Measurements from ENCODE around the gene CTNNB1. TPM values are rescaled to one million over a fixed set of nuclear protein-coding genes. Genes with fewer than 3 reads are reported as not detected.

CTNNB1 gene
- total and polyA plus RNA-seq, 2 experiments from 2014 or later = 89.4 to 566 TPM

- no peak for TF ChIP-seq ETS1 (IDR thresholded peaks at IDR 0.05)
- no peak for TF ChIP-seq POLR2AphosphoS5 (IDR thresholded peaks at IDR 0.05; ENCODE audit: low read depth)
- no peak for TF ChIP-seq ZNF114 (CRISPR knock-in tag; IDR thresholded peaks at IDR 0.05)
- no peak for TF ChIP-seq CREB1 (CRISPR knock-in tag; IDR thresholded peaks at IDR 0.05; ENCODE audit: low read depth)
- no peak for TF ChIP-seq NANOG (IDR thresholded peaks at IDR 0.05; ENCODE audit: borderline replicate concordance)
- no peak for TF ChIP-seq EZH2phosphoT487 (IDR thresholded peaks at IDR 0.05; ENCODE audit: unreplicated experiment)
- TF ChIP-seq STAT1 (IDR thresholded peaks at IDR 0.05; ENCODE audit: unreplicated experiment) = no peak
- TF ChIP-seq, protein P1, sequence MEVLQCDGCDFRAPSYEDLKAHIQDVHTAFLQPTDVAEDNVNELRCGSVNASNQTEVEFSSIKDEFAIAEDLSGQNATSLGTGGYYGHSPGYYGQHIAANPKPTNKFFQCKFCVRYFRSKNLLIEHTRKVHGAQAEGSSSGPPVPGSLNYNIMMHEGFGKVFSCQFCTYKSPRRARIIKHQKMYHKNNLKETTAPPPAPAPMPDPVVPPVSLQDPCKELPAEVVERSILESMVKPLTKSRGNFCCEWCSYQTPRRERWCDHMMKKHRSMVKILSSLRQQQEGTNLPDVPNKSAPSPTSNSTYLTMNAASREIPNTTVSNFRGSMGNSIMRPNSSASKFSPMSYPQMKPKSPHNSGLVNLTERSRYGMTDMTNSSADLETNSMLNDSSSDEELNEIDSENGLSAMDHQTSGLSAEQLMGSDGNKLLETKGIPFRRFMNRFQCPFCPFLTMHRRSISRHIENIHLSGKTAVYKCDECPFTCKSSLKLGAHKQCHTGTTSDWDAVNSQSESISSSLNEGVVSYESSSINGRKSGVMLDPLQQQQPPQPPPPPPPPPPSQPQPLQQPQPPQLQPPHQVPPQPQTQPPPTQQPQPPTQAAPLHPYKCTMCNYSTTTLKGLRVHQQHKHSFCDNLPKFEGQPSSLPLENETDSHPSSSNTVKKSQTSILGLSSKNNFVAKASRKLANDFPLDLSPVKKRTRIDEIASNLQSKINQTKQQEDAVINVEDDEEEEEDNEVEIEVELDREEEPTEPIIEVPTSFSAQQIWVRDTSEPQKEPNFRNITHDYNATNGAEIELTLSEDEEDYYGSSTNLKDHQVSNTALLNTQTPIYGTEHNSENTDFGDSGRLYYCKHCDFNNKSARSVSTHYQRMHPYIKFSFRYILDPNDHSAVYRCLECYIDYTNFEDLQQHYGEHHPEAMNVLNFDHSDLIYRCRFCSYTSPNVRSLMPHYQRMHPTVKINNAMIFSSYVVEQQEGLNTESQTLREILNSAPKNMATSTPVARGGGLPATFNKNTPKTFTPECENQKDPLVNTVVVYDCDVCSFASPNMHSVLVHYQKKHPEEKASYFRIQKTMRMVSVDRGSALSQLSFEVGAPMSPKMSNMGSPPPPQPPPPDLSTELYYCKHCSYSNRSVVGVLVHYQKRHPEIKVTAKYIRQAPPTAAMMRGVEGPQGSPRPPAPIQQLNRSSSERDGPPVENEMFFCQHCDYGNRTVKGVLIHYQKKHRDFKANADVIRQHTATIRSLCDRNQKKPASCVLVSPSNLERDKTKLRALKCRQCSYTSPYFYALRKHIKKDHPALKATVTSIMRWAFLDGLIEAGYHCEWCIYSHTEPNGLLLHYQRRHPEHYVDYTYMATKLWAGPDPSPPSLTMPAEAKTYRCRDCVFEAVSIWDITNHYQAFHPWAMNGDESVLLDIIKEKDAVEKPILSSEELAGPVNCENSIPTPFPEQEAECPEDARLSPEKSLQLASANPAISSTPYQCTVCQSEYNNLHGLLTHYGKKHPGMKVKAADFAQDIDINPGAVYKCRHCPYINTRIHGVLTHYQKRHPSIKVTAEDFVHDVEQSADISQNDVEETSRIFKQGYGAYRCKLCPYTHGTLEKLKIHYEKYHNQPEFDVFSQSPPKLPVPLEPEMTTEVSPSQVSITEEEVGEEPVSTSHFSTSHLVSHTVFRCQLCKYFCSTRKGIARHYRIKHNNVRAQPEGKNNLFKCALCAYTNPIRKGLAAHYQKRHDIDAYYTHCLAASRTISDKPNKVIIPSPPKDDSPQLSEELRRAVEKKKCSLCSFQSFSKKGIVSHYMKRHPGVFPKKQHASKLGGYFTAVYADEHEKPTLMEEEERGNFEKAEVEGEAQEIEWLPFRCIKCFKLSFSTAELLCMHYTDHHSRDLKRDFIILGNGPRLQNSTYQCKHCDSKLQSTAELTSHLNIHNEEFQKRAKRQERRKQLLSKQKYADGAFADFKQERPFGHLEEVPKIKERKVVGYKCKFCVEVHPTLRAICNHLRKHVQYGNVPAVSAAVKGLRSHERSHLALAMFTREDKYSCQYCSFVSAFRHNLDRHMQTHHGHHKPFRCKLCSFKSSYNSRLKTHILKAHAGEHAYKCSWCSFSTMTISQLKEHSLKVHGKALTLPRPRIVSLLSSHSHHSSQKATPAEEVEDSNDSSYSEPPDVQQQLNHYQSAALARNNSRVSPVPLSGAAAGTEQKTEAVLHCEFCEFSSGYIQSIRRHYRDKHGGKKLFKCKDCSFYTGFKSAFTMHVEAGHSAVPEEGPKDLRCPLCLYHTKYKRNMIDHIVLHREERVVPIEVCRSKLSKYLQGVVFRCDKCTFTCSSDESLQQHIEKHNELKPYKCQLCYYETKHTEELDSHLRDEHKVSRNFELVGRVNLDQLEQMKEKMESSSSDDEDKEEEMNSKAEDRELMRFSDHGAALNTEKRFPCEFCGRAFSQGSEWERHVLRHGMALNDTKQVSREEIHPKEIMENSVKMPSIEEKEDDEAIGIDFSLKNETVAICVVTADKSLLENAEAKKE (CRISPR knock-in tag; IDR thresholded peaks at IDR 0.05) = no peak
- TF ChIP-seq, protein P2, sequence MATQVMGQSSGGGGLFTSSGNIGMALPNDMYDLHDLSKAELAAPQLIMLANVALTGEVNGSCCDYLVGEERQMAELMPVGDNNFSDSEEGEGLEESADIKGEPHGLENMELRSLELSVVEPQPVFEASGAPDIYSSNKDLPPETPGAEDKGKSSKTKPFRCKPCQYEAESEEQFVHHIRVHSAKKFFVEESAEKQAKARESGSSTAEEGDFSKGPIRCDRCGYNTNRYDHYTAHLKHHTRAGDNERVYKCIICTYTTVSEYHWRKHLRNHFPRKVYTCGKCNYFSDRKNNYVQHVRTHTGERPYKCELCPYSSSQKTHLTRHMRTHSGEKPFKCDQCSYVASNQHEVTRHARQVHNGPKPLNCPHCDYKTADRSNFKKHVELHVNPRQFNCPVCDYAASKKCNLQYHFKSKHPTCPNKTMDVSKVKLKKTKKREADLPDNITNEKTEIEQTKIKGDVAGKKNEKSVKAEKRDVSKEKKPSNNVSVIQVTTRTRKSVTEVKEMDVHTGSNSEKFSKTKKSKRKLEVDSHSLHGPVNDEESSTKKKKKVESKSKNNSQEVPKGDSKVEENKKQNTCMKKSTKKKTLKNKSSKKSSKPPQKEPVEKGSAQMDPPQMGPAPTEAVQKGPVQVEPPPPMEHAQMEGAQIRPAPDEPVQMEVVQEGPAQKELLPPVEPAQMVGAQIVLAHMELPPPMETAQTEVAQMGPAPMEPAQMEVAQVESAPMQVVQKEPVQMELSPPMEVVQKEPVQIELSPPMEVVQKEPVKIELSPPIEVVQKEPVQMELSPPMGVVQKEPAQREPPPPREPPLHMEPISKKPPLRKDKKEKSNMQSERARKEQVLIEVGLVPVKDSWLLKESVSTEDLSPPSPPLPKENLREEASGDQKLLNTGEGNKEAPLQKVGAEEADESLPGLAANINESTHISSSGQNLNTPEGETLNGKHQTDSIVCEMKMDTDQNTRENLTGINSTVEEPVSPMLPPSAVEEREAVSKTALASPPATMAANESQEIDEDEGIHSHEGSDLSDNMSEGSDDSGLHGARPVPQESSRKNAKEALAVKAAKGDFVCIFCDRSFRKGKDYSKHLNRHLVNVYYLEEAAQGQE (IDR thresholded peaks at IDR 0.05; ENCODE audit: unreplicated experiment) = no peak
- TF ChIP-seq JUNB (IDR thresholded peaks at IDR 0.05; ENCODE audit: unreplicated experiment) = no peak
- TF ChIP-seq ZNF331 (CRISPR knock-in tag; IDR thresholded peaks at IDR 0.05; ENCODE audit: low read depth) = no peak
- no peak for TF ChIP-seq EZH2 (IDR thresholded peaks at IDR 0.05; ENCODE audit: low read depth, unreplicated experiment)
- TF ChIP-seq, protein P3, sequence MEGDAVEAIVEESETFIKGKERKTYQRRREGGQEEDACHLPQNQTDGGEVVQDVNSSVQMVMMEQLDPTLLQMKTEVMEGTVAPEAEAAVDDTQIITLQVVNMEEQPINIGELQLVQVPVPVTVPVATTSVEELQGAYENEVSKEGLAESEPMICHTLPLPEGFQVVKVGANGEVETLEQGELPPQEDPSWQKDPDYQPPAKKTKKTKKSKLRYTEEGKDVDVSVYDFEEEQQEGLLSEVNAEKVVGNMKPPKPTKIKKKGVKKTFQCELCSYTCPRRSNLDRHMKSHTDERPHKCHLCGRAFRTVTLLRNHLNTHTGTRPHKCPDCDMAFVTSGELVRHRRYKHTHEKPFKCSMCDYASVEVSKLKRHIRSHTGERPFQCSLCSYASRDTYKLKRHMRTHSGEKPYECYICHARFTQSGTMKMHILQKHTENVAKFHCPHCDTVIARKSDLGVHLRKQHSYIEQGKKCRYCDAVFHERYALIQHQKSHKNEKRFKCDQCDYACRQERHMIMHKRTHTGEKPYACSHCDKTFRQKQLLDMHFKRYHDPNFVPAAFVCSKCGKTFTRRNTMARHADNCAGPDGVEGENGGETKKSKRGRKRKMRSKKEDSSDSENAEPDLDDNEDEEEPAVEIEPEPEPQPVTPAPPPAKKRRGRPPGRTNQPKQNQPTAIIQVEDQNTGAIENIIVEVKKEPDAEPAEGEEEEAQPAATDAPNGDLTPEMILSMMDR (conservative IDR thresholded peaks at IDR 0.05; ENCODE audit: low read depth in 2 of 2) = no peak
- Histone ChIP-seq H4K20me1 (replicated peaks; ENCODE audit: insufficient read depth) (no peaks in the 10 kb centered on the region), H3K36me3 (ENCODE audit: insufficient read depth) (no peaks in the 10 kb centered on the region), H3K9me2 (ENCODE audit: insufficient read depth) (0 out of 2 replicates have a peak, but pooled peaks cover 3% of the 10 kb centered on the region), H3K27ac (ENCODE audit: low read depth) (no peak overlapping the region), H2AFZ (no peak overlapping the region), H3K4me1 (ENCODE audit: insufficient read depth) (peaks cover 6% of the 10 kb centered on the region; the same call in 1 of the 2 replicates), H3K4me2 (no peak overlapping the region), H3K4me3 (no peak overlapping the region), H3F3A (replicated peaks; ENCODE audit: low read depth) (no peaks in the 10 kb centered on the region), H3K27me3 (ENCODE audit: insufficient read depth) (no peaks in the 10 kb centered on the region), H3K79me2 (replicated peaks; ENCODE audit: insufficient read depth) (no peaks in the 10 kb centered on the region)
- Mint-ChIP-seq H3K4me3 (no peak overlapping the region), H3K27ac (no peak overlapping the region), H3K9me3 (no peaks in the 10 kb centered on the region), H3K27me3 (ENCODE audit: insufficient read depth, low read depth, poor library complexity) (peaks cover 2% of the 10 kb centered on the region), H3K36me3 (ENCODE audit: low read depth) (no peaks in the 10 kb centered on the region), H3K4me1 (peaks cover 23% of the 10 kb centered on the region)
- DNase-seq (ENCODE audit: low spot score) (peak; percentile 16), ATAC-seq (no peak)
Observed at GRCh38 chr3:41175365-41175764, 23.9 kb upstream of the CTNNB1 start.
